ENCODE data around the gene PSMB7. TPM values are rescaled to one million over a fixed set of nuclear protein-coding genes. Genes with fewer than 3 reads are reported as not detected.

PSMB7 gene
- total and polyA plus RNA-seq, 2 of the 13 experiments (the other 11 are each of a cell fraction or from before 2014, with no cell fraction given): 259 to 291 TPM

- peak; percentile 12; the same call in 2 of the 3 replicates for ATAC-seq
- Histone ChIP-seq H3K4me2 (ENCODE audit: low read depth, low read length) (no peak overlapping the region), H4K20me1 (ENCODE audit: insufficient read depth, low read length) (peaks cover 11% of the 10 kb centered on the region; the same call in 1 of the 2 replicates), H3K9me3 (ENCODE audit: low read length) (no peaks in the 10 kb centered on the region), H3K9ac (ENCODE audit: insufficient read depth, low read depth, low read length) (no peak overlapping the region), H3K4me3 (replicated peaks in 1 of 3; ENCODE audit: insufficient read depth in 1 of 3, low read depth in 2 of 3, low read length in 3 of 3) (no peak overlapping the region), H3K27ac (ENCODE audit: extremely low read length, insufficient read depth, low read length) (no peak overlapping the region), H3K4me1 (ENCODE audit: insufficient read depth, low read length) (peaks cover 24% of the 10 kb centered on the region), H3K79me2 (ENCODE audit: insufficient read depth, low read length) (peaks cover 45% of the 10 kb centered on the region), H2AFZ (ENCODE audit: low read length) (no peak overlapping the region), H3K27me3 (ENCODE audit: control insufficient read depth in 1 of 2, insufficient read depth in 2 of 2, low read length in 2 of 2) (no peaks in the 10 kb centered on the region), H3K36me3 (replicated peaks in 1 of 2; ENCODE audit: control insufficient read depth in 1 of 2, insufficient read depth in 2 of 2, low read length in 2 of 2) (peaks cover 16 to 53% of the 10 kb centered on the region in 2 experiments)
- intact Hi-C loops (cut with micrococcal nuclease; ENCODE audit: unreplicated experiment) (no loop called here), in situ Hi-C loops (cut with HindIII; ENCODE audit: extremely low pct_ligation_motif_present, low pct_unique_long_range_greater_than_20kb) (no loop called here)
- WGBS (ENCODE audit: low lambda C conversion rate): 99% methylated on average over 8 of the region's 15 CpGs
- POLR2A ChIA-PET: no interaction called here
- CTCF ChIA-PET (ENCODE audit: low intra/inter-chr PET ratio, low total read pairs): no interaction called here
- no peak for TF ChIP-seq RFX5 (IDR thresholded peaks at IDR 0.05; ENCODE audit: low read depth, low read length)
- TF ChIP-seq AGO2 (optimal IDR thresholded peaks at IDR 0.05; ENCODE audit: low read depth, low read length): peak; percentile 83
- peak; percentile 11; the same call in 1 of the 2 replicates for TF ChIP-seq POLR2AphosphoS2 (IDR thresholded peaks at IDR 0.05; ENCODE audit: low read depth, low read length)
- peak; percentile 75 for TF ChIP-seq RBM22 (optimal IDR thresholded peaks at IDR 0.05; ENCODE audit: low read length)
- TF ChIP-seq POLR2G (IDR thresholded peaks at IDR 0.05; ENCODE audit: low read depth, low read length): 0 out of 2 replicates have a peak, but pooled peaks have one; percentile 19
- TF ChIP-seq ZNF101 (CRISPR knock-in tag; IDR thresholded peaks at IDR 0.05; ENCODE audit: borderline replicate concordance, low read depth): no peak
- no peak for TF ChIP-seq ZSCAN30 (CRISPR knock-in tag; IDR thresholded peaks at IDR 0.05)
- TF ChIP-seq ZNF253 (CRISPR knock-in tag; IDR thresholded peaks at IDR 0.05; ENCODE audit: borderline replicate concordance): no peak
- TF ChIP-seq, protein P1, sequence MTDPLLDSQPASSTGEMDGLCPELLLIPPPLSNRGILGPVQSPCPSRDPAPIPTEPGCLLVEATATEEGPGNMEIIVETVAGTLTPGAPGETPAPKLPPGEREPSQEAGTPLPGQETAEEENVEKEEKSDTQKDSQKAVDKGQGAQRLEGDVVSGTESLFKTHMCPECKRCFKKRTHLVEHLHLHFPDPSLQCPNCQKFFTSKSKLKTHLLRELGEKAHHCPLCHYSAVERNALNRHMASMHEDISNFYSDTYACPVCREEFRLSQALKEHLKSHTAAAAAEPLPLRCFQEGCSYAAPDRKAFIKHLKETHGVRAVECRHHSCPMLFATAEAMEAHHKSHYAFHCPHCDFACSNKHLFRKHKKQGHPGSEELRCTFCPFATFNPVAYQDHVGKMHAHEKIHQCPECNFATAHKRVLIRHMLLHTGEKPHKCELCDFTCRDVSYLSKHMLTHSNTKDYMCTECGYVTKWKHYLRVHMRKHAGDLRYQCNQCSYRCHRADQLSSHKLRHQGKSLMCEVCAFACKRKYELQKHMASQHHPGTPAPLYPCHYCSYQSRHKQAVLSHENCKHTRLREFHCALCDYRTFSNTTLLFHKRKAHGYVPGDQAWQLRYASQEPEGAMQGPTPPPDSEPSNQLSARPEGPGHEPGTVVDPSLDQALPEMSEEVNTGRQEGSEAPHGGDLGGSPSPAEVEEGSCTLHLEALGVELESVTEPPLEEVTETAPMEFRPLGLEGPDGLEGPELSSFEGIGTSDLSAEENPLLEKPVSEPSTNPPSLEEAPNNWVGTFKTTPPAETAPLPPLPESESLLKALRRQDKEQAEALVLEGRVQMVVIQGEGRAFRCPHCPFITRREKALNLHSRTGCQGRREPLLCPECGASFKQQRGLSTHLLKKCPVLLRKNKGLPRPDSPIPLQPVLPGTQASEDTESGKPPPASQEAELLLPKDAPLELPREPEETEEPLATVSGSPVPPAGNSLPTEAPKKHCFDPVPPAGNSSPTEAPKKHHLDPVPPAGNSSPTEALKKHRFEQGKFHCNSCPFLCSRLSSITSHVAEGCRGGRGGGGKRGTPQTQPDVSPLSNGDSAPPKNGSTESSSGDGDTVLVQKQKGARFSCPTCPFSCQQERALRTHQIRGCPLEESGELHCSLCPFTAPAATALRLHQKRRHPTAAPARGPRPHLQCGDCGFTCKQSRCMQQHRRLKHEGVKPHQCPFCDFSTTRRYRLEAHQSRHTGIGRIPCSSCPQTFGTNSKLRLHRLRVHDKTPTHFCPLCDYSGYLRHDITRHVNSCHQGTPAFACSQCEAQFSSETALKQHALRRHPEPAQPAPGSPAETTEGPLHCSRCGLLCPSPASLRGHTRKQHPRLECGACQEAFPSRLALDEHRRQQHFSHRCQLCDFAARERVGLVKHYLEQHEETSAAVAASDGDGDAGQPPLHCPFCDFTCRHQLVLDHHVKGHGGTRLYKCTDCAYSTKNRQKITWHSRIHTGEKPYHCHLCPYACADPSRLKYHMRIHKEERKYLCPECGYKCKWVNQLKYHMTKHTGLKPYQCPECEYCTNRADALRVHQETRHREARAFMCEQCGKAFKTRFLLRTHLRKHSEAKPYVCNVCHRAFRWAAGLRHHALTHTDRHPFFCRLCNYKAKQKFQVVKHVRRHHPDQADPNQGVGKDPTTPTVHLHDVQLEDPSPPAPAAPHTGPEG (CRISPR knock-in tag; IDR thresholded peaks at IDR 0.05): no peak
- TF ChIP-seq ZC3H13 (CRISPR knock-in tag; IDR thresholded peaks at IDR 0.05): 0 out of 2 replicates have a peak, but pooled peaks have one; percentile 44
- no peak for TF ChIP-seq LCORL (IDR thresholded peaks at IDR 0.05)
- TF ChIP-seq LCORL (CRISPR knock-in tag; IDR thresholded peaks at IDR 0.05): no peak
- no peak for FAIRE-seq
- no TSS peak for BruUV-seq (replicated peaks)
- no peak for DNase-seq (ENCODE audit: low spot score)
Measured at GRCh38 chr9:124355941-124356744, 59.1 kb downstream of the PSMB7 start.
